CD4-positive, alpha-beta T cell treated with Interleukin-17A for 1 hour (primary cell): ENCODE results near the gene PROSER3.

Experiments used
- DNase-seq: peaks from one replicate; pipeline ENCODE4 v3.0.0-alpha.2; 2020

PROSER3 gene

GRCh38 chr19:35757749-35758608, at the start of gene PROSER3:
PROSER3 (plus strand) TSS chr19:35758176; CDS start chr19:35758216, 40 bp downstream.
- DNase-seq: peak; percentile 100

DNA sequence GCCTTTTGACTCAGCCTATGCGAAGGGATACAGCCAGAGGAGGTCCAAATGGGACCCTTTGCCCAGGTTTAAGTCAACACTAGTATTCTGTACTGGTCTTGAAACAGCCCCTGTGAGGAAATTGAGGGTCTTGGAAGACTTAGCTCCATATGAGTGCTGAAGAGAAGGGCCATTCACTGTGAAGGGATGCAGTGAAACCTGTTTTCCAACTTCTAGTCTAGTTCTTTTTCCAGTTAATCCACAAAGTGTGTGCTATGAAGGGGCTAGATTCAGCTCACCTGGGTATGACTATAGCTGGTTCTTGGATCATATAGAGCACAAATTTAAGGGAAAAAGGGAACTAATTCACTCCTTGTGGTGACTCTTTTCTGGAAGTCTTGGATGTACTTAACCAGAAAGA, 49.6 kb upstream of the PROSER3 start:
- no peak for DNase-seq

- peak; percentile 39 for DNase-seq
These were observed 46.9 kb upstream of the PROSER3 start for GRCh38 chr19:35710784-35711723.

GRCh38 chr19:35712567-35713505, 45.1 kb upstream of the PROSER3 start:
- DNase-seq: peak; percentile 58

GRCh38 chr19:35713506-35713850, 44.5 kb upstream of the PROSER3 start:
- no peak for DNase-seq

GRCh38 chr19:35713904-35714495, 44.0 kb upstream of the PROSER3 start:
- DNase-seq: no peak

DNA sequence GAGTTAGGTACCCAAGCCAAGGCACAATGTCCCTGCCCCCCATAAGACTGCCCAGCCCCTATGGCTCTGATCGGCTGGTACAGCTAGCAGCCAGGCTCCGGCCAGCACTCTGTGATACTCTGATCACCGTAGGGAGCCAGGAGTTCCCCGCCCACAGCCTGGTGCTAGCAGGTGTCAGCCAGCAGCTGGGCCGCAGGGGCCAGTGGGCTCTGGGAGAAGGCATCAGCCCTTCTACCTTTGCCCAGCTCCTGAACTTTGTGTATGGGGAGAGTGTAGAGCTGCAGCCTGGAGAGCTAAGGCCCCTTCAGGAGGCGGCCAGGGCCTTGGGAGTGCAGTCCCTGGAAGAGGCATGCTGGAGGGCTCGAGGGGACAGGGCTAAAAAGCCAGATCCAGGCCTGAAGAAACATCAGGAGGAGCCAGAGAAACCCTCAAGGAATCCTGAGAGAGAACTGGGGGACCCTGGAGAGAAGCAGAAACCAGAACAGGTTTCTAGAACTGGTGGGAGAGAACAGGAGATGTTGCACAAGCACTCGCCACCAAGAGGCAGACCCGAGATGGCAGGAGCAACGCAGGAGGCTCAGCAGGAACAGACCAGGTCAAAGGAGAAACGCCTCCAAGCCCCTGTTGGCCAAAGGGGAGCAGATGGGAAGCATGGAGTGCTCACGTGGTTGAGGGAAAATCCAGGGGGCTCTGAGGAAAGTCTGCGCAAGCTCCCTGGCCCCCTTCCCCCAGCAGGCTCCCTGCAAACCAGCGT, 43.2 kb upstream of the PROSER3 start:
- no peak for DNase-seq

GRCh38 chr19:35715355-35715809, 42.6 kb upstream of the PROSER3 start:
- no peak for DNase-seq

GRCh38 chr19:35715981-35716800, 41.8 kb upstream of the PROSER3 start:
- DNase-seq: peak; percentile 19

DNA sequence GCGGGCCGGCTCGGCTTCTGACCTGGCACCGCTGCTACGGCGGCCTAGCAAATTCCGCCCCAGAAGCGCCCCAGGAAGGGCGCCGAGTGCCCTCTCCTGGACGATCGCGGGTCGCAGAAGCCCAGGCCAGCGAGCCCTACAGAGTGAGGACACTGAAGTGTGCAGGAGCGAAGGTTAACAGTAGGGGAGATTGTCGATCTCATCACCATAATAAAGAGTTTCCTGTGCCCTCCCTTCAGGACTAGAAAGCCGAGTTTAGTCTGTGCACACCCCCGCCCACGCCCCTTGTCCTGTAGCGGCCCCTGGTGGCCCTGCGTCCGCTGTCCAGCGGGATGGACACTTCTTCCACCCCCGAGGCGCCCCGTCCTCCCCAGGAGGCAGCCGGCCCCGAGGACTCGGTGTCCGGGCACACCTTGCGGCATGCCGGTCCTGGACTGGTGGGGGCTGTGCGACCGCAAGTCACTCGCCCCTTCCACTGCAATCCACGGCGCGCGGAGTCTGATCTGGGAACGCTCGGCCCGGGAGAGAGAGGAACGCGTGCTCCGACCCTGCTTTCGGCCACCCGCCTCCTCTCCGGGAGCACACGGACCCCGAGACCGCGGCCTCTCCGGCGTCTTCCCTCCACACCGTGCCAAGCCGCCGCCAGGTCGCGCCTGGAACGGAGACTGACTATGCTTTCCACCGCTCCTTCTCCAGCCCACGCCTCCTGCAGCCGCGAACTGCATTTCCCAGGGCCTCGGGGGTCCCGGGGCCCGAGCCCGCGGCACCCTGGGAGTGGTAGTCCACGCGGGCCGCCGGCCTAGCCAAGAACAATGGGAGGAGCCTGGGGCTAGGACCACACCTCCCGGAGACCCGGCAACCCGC, 40.9 kb upstream of the PROSER3 start:
- peak; percentile 98 for DNase-seq

GRCh38 chr19:35717665-35718344, 40.2 kb upstream of the PROSER3 start, which contains the start of gene KMT2B:
KMT2B (plus strand) TSS chr19:35718003; CDS start chr19:35718019, 16 bp downstream.
- no peak for DNase-seq

DNA sequence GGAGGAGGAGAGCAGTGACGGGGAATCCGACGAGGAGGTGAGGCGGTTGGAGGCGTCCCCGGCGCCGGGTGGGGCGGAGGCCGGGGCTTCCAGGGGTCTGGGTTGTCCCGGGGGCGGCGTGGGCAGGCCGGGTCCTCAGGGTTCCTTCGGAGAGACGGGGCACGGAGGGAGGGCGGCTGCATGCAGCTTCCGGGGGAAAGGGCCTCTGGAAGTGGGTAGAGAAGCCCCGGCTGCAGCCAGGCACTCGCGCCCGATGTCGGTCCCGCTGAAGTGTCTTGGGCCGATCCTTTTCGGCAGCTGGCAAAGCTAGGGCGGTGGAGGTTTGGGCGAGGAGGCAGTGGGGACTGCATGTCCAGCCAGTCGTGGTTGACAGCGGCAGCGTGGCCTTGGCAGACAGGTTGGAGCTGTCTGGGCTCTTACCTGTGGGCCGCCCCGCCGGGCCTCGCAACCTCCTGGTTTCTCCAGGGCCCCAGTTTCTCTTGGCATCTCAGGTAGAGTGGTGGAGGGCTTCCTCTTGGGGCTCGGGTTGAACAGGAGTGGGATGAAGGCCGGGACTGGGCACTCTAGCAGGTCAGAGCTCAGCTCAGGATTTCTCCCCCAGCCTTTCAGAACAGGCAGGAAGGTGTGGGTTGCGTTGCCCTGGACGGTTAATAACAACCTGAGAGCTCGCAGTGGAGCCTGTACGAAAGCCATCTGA, 39.5 kb upstream of the PROSER3 start:
- DNase-seq: peak; percentile 40

GRCh38 chr19:35719402-35720162, 38.4 kb upstream of the PROSER3 start:
- no peak for DNase-seq

GRCh38 chr19:35720163-35720524, 37.8 kb upstream of the PROSER3 start:
- DNase-seq: no peak

DNA sequence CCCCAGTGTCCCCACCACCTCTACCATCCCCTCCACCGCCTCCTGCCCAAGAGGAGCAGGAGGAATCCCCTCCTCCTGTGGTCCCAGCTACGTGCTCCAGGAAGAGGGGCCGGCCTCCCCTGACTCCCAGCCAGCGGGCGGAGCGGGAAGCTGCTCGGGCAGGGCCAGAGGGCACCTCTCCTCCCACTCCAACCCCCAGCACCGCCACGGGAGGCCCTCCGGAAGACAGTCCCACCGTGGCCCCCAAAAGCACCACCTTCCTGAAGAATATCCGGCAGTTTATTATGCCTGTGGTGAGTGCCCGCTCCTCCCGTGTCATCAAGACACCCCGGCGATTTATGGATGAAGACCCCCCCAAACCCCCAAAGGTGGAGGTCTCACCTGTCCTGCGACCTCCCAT, 37.3 kb upstream of the PROSER3 start:
- DNase-seq: no peak

GRCh38 chr19:35721374-35721773, 36.6 kb upstream of the PROSER3 start:
- no peak for DNase-seq

DNA sequence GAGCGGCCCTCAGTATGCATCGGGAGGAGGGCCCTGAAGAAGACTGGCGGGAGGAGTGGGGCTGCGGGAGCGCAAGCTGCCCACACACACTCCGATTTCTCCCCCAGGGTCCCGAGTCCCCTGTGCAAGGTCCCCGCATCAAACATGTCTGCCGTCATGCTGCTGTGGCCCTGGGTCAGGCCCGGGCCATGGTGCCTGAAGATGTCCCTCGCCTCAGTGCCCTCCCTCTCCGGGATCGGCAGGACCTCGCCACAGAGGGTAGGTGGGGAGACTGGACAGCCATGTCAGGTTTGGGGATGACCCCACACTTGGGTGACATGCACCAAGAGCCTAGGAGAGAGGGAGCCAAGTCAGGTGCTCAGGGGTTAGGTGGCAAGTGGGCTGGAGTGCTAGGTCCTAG, 35.5 kb upstream of the PROSER3 start:
- DNase-seq: no peak
